Endothelial cell of umbilical vein (primary cell): ENCODE results near the gene ZNF581. TPM values are rescaled to one million over a fixed set of nuclear protein-coding genes. Genes with fewer than 3 reads are reported as not detected.

Source experiments
- BruUV-seq: library from RNA; stranded (reverse); fragments of 400-500 nt; replicated peaks from 2 replicates; lab custom pipeline; 2021; lab: Mats Ljungman, UMichigan
- CTCF ChIA-PET: fragments of 300-600, 350-600 bp; sonication (Branson Sonifier 250); formaldehyde crosslinking; loops from one replicate; lab custom pipeline; 2021; ENCODE audit warnings: antibody characterized with exemption, inconsistent platforms; lab: Charles Lee
- POLR2A ChIA-PET: fragments of 300-600, 350-600 bp; sonication (Branson Sonifier 250); formaldehyde crosslinking; loops from one replicate; lab custom pipeline; 2021; ENCODE audit warnings: antibody characterized with exemption, inconsistent platforms; lab: Charles Lee
- DNase-seq: peaks from one replicate; pipeline ENCODE4 v3.0.0-alpha.2; 2011; ENCODE audit warnings: low read depth, low spot score
- FAIRE-seq: peaks from 2 replicates; lab custom pipeline; 2011; peaks lifted over from hg19 to GRCh38; lab: Jason Lieb, UNC
- H2AFZ ChIP-seq: 2 replicates; pipeline ENCODE4 v1.6.0; 2012; ENCODE audit warnings: low read depth, low read length, control low read depth, inconsistent platforms
- H3K27ac ChIP-seq: 2 replicates; pipeline ENCODE4 v1.5.1; 2011; ENCODE audit warnings: low read depth, mild to moderate bottlenecking, control low read depth, low read length, moderate library complexity; ENCODE audit not compliant: insufficient read depth
- H3K27me3 ChIP-seq, 2 experiments: 2 replicates each; pipeline versions ENCODE4 v1.6.0 to v1.6.1; 2011; ENCODE audit warnings: low read length in 2 of 2, mixed read lengths in 1 of 2; ENCODE audit not compliant: control insufficient read depth in 2 of 2, insufficient read depth in 2 of 2
- H3K36me3 ChIP-seq, 2 experiments: 2 replicates in 1 of 2; 3 replicates in 1 of 2; pipeline ENCODE4 v1.5.1; 2011; ENCODE audit warnings: low read length in 2 of 2, mild to moderate bottlenecking in 1 of 2, moderate library complexity in 1 of 2; ENCODE audit not compliant: control insufficient read depth in 2 of 2, insufficient read depth in 2 of 2; ENCODE audit errors: extremely low read depth in 1 of 2
- H3K4me1 ChIP-seq: 3 replicates; pipeline ENCODE4 v1.5.1; 2011; ENCODE audit warnings: mild to moderate bottlenecking, low read length; ENCODE audit not compliant: control insufficient read depth, insufficient read depth; ENCODE audit errors: extremely low read depth
- H3K4me2 ChIP-seq: 2 replicates; pipeline ENCODE4 v1.6.1; 2011; ENCODE audit warnings: low read length, control low read depth, mixed read lengths; ENCODE audit not compliant: insufficient read depth
- H3K4me3 ChIP-seq, 3 experiments: fragments of 200-600 bp in 1 of 3; sonication (generic), shearing (Covaris generic) in 1 of 3; replicated peaks in 1 of 3; 2 replicates each; pipeline ENCODE4 v1.5.1; 2011 to 2016; ENCODE audit warnings: control low read depth in 3 of 3, low read length in 3 of 3, mild to moderate bottlenecking in 2 of 3, inconsistent platforms in 1 of 3, low read depth in 1 of 3, moderate library complexity in 1 of 3; ENCODE audit not compliant: insufficient read depth in 1 of 3
- H3K79me2 ChIP-seq: 2 replicates; pipeline ENCODE4 v1.6.0; 2012; ENCODE audit warnings: low read length, inconsistent platforms; ENCODE audit not compliant: control insufficient read depth, insufficient read depth
- H3K9ac ChIP-seq: replicated peaks from 2 replicates; pipeline ENCODE3; 2011; ENCODE audit warnings: low read length, control low read depth; ENCODE audit not compliant: insufficient read depth; ENCODE audit errors: extremely low read depth
- H3K9me1 ChIP-seq: replicated peaks from 3 replicates; pipeline ENCODE4 v1.6.0; 2011; ENCODE audit warnings: mild to moderate bottlenecking, low read length; ENCODE audit not compliant: control insufficient read depth, insufficient read depth; ENCODE audit errors: extremely low read depth
- H3K9me3 ChIP-seq: replicated peaks from 2 replicates; pipeline ENCODE4 v1.5.1; 2012; ENCODE audit warnings: low read length, inconsistent platforms; ENCODE audit not compliant: control insufficient read depth, insufficient read depth
- H4K20me1 ChIP-seq: replicated peaks from 2 replicates; pipeline ENCODE3; 2011; ENCODE audit warnings: mild to moderate bottlenecking, low read length; ENCODE audit not compliant: control insufficient read depth, insufficient read depth; ENCODE audit errors: extremely low read depth
- FOS ChIP-seq: IDR thresholded peaks from 2 replicates; pipeline ENCODE4 v1.6.1; 2011; ENCODE audit warnings: mild to moderate bottlenecking, low read length, moderate library complexity, borderline replicate concordance; ENCODE audit not compliant: insufficient read depth
- POLR2AphosphoS5 ChIP-seq: IDR thresholded peaks from 2 replicates; pipeline ENCODE4 v1.6.1; 2012; ENCODE audit warnings: low read depth, mild to moderate bottlenecking, control low read depth, low read length, moderate library complexity; ENCODE audit not compliant: insufficient read depth
- dilution Hi-C: fragments of 300-500 bp; cut with MboI; formaldehyde crosslinking; loops from one replicate; pipeline ENCODE4 v1.15.0; 2019; ENCODE audit warnings: low sequenced_read_pairs; ENCODE audit not compliant: extremely low pct_ligation_motif_present
- intact Hi-C: fragments of 100-400 bp; cut with micrococcal nuclease; formaldehyde crosslinking; loops from one replicate; pipeline ENCODE4 v1.10.0; 2022
- polyA plus RNA-seq, 4 experiments: library from polyadenylated mRNA; depleted of rRNA in 3 of 4; stranded (reverse) in 3 of 4; unstranded in 1 of 4; fragments of >200 nt; gene quantifications; 2 replicates each; pipeline versions ENCODE4 v1.2.1 to v1.2.3, GENCODE V29; 2011 to 2012; ENCODE audit warnings: missing spikeins in 1 of 4
- total RNA-seq: library from RNA; stranded (reverse); gene quantifications from 2 replicates; pipeline ENCODE4 v1.2.3, GENCODE V29; 2021
- TF ChIP-seq, protein P1 (sequence below), 2 donors: IDR thresholded peaks; 1 replicate in 1 of 2; 2 replicates in 1 of 2; pipeline ENCODE4 v1.5.1; 2011; ENCODE audit warnings: low read length in 2 of 2, mild to moderate bottlenecking in 2 of 2, moderate library complexity in 2 of 2, control low read depth in 1 of 2, inconsistent platforms in 1 of 2, low read depth in 1 of 2; ENCODE audit not compliant: insufficient read depth in 1 of 2; ENCODE audit errors: extremely low read depth in 1 of 2
- TF ChIP-seq, protein P2 (sequence below): IDR thresholded peaks from 2 replicates; pipeline ENCODE4 v1.6.1; 2011; ENCODE audit not compliant: insufficient read depth, insufficient read length

Gene ZNF581
- total and polyA plus RNA-seq, 2 donors (not counting 3 experiments of a cell fraction or from before 2014, with no cell fraction given), result 31.4 to 32.3 TPM

DNA sequence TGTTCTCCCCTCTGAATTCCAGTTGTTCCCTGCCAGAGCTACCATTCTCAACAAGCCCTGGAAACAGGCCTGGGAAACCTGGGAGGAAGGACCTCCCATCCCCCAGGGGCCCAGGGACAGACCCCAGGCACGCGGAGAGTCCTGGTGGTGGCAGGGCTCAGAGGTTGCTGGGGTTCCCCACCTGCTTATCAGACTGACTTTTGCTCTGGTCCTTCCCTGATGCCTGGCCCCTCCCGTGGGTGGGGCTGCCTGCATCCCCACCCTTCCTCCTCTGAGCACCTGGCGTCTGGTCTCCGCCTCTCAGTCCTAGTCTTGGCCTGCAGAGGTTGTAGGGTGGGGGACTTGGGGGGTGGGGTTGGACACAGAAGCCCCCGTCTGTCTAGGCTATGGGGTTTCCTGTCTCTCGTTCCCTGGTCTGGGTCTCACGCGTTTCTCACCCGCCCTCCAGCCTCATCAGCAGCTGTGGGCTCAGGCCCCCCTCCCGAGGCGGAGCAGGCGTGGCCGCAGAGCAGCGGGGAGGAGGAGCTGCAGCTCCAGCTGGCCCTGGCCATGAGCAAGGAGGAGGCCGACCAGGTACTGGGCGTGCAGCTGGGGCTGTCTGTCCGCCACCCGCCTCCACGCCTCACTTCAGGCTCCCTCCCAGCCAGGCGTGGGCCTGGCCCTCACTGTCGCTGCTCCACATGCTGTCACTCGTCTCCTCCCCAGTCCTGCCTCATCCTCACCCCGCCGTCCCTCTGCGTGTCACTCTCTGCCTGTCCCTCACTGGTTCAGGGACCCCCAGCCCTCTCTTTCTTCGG lies 45.2 kb downstream of the ZNF581 start:
- H2AFZ ChIP-seq, result no peak overlapping the region
- H3K9me1 ChIP-seq, result no peaks in the 10 kb centered on the region
- DNase-seq (no peak), FAIRE-seq (no peak)
- H3K9me3 ChIP-seq, result no peaks in the 10 kb centered on the region
- H4K20me1 ChIP-seq, result no peaks in the 10 kb centered on the region
- no peaks in the 10 kb centered on the region for H3K27me3 ChIP-seq
- BruUV-seq, result no TSS peak
- no peak overlapping the region for H3K4me2 ChIP-seq
- dilution Hi-C loops, result no loop called here
- H3K9ac ChIP-seq, result no peak overlapping the region
- H3K27ac ChIP-seq, result no peak overlapping the region
- H3K79me2 ChIP-seq, result peaks cover 25% of the 10 kb centered on the region
- no peak overlapping the region for H3K4me3 ChIP-seq
- TF ChIP-seq, protein P1, sequence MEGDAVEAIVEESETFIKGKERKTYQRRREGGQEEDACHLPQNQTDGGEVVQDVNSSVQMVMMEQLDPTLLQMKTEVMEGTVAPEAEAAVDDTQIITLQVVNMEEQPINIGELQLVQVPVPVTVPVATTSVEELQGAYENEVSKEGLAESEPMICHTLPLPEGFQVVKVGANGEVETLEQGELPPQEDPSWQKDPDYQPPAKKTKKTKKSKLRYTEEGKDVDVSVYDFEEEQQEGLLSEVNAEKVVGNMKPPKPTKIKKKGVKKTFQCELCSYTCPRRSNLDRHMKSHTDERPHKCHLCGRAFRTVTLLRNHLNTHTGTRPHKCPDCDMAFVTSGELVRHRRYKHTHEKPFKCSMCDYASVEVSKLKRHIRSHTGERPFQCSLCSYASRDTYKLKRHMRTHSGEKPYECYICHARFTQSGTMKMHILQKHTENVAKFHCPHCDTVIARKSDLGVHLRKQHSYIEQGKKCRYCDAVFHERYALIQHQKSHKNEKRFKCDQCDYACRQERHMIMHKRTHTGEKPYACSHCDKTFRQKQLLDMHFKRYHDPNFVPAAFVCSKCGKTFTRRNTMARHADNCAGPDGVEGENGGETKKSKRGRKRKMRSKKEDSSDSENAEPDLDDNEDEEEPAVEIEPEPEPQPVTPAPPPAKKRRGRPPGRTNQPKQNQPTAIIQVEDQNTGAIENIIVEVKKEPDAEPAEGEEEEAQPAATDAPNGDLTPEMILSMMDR (IDR thresholded peaks at IDR 0.05; ENCODE audit: extremely low read depth in 1 of 2, insufficient read depth in 1 of 2, low read depth in 1 of 2, low read length in 2 of 2), result no peak
- TF ChIP-seq FOS, result no peak
- TF ChIP-seq, protein P2, sequence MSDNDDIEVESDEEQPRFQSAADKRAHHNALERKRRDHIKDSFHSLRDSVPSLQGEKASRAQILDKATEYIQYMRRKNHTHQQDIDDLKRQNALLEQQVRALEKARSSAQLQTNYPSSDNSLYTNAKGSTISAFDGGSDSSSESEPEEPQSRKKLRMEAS, result no peak
- TF ChIP-seq POLR2AphosphoS5, result no peak
- no peaks in the 10 kb centered on the region for H3K4me1 ChIP-seq
- H3K36me3 ChIP-seq, result peaks cover 4 to 57% of the 10 kb centered on the region in 2 experiments
- intact Hi-C loops, result no loop called here
- CTCF ChIA-PET, result interaction anchor here (1.0 kb wide), 1 partner anchor 17 kb away, joined by 3 read pairs; no protein-coding TSS in a partner anchor
- POLR2A ChIA-PET, result no interaction called here
